Activated B cell treated with CpG ODN at 0.5 μM for 24 hours (primary cell): ENCODE results near the gene RNF166. TPM values are rescaled to one million over a fixed set of nuclear protein-coding genes. Genes with fewer than 3 reads are reported as not detected.

Source experiments
- ATAC-seq: fragments of 200-7000 bp; cut with Tn5 transposase; one replicate; pipeline ENCODE4 v1.10.0; 2021; ENCODE audit warnings: low read depth, mild to moderate bottlenecking, moderate library complexity
- CTCF ChIA-PET: fragments of 350-600 bp; sonication (Branson Sonifier 250); formaldehyde crosslinking; loops from one replicate; lab custom pipeline; 2021; ENCODE audit warnings: antibody characterized with exemption; lab: Charles Lee
- POLR2A ChIA-PET: fragments of 350-600 bp; sonication (Branson Sonifier 250); formaldehyde crosslinking; loops from one replicate; lab custom pipeline; 2021; ENCODE audit warnings: antibody characterized with exemption; lab: Charles Lee
- DNase-seq: peaks from one replicate; pipeline ENCODE4 v3.0.0; 2022
- H3K27ac Mint-ChIP-seq: one replicate; pipeline ENCODE4 v1.8.0; 2020; ENCODE audit warnings: mixed read lengths
- H3K27me3 Mint-ChIP-seq: one replicate; pipeline ENCODE4 v1.8.0; 2021; ENCODE audit warnings: mixed read lengths
- H3K36me3 Mint-ChIP-seq: one replicate; pipeline ENCODE4 v1.8.0; 2021; ENCODE audit warnings: low read depth, mixed read lengths
- H3K4me1 Mint-ChIP-seq: one replicate; pipeline ENCODE4 v1.8.0; 2021; ENCODE audit warnings: mixed read lengths
- H3K4me3 Mint-ChIP-seq: one replicate; pipeline ENCODE4 v1.8.0; 2020; ENCODE audit warnings: mild to moderate bottlenecking, mixed read lengths
- H3K9me3 Mint-ChIP-seq: one replicate; pipeline ENCODE4 v1.8.0; 2020; ENCODE audit warnings: mixed read lengths
- intact Hi-C: fragments of 100-400 bp; cut with micrococcal nuclease; formaldehyde crosslinking; loops from one replicate; pipeline ENCODE4 v1.15.1; 2024
- total RNA-seq: library from RNA; stranded (reverse); gene quantifications from 2 replicates; pipeline ENCODE4 v1.2.3, GENCODE V29; 2022
- TF ChIP-seq, protein P1 (sequence below): fragments of 200-600 bp; IDR thresholded peaks from one replicate; pipeline ENCODE4 v1.8.0; 2022; ENCODE audit warnings: antibody characterized with exemption, mild to moderate bottlenecking

The RNF166 gene
- total RNA-seq, 1 donor from 2014 or later, result 45.3 TPM

DNA sequence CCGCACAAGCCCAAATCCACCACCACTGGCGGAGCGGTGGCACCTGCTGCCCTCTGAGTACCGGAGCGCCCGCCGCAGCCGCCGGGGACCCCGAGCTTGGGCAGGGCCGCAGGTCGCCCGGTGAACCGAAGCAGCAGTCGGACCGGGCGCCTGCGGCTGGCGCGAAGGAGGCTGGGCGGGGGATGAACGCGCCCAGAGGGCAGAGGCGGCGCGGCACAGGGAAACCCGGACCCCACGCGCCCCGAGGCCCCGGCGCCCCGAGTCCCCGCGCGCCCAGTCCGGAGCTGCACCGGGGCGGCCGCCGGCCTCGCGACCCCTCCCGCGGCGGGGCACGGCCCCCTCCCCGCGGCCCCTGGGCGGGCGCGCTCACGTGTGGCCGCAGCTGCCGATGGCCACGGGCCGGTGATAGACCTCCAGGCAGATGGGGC, 393 bp downstream of the RNF166 start:
- H3K27me3 Mint-ChIP-seq, result no peaks in the 10 kb centered on the region
- peak overlapping the region; percentile 87 for H3K4me3 Mint-ChIP-seq
- peaks cover 57% of the 10 kb centered on the region for H3K4me1 Mint-ChIP-seq
- no peaks in the 10 kb centered on the region for H3K9me3 Mint-ChIP-seq
- peaks cover 4% of the 10 kb centered on the region for H3K36me3 Mint-ChIP-seq
- POLR2A ChIA-PET, result interaction anchor here (0.8 to 2.6 kb wide), 7 partner anchors 24 to 136 kb away, joined by 3 to 10 read pairs (median 5); partner anchors contain the start of genes APRT, MVD and ZC3H18
- no peak for DNase-seq
- ATAC-seq, result peak; percentile 2
- intact Hi-C loops, result loop anchor here (1.0 kb wide), 5 partner anchors 20 to 136 kb away; partner anchors contain the start of genes CYBA, SNAI3 and ZC3H18
- CTCF ChIA-PET, result no interaction called here
- peak overlapping the region; percentile 85 for H3K27ac Mint-ChIP-seq
- TF ChIP-seq, protein P1, sequence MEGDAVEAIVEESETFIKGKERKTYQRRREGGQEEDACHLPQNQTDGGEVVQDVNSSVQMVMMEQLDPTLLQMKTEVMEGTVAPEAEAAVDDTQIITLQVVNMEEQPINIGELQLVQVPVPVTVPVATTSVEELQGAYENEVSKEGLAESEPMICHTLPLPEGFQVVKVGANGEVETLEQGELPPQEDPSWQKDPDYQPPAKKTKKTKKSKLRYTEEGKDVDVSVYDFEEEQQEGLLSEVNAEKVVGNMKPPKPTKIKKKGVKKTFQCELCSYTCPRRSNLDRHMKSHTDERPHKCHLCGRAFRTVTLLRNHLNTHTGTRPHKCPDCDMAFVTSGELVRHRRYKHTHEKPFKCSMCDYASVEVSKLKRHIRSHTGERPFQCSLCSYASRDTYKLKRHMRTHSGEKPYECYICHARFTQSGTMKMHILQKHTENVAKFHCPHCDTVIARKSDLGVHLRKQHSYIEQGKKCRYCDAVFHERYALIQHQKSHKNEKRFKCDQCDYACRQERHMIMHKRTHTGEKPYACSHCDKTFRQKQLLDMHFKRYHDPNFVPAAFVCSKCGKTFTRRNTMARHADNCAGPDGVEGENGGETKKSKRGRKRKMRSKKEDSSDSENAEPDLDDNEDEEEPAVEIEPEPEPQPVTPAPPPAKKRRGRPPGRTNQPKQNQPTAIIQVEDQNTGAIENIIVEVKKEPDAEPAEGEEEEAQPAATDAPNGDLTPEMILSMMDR, result no peak

DNA sequence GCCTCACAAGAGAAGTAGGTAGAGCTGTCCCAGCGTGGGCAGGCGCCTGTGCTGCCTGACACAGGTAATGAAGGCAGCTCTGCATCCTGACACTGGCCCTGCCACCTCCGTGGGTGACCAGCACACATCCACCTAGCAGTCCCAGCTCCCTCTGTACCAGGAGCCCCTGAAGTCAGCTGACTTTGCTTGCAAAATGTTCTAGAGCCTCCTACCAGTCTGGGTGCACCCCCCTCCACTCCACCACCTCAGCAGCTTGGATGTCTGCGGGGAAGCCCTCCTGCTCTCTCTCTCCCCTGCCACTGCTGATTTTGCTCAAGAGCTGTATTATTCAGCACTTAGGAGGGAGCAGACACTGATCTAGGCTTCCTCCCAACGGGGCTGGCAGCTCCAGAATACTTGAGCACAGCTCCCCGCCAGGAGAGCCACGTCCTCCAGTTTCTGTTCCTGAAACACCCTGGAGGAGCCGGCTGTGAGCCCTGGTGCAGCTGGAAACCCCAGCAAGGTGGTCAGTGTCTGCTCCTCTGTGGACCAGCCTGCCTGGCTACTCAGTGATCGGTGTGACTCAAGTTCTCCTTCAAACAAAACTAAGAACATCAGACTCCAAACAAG, 1.0 kb downstream of the RNF166 start:
- Mint-ChIP-seq H3K36me3 (peaks cover 3% of the 10 kb centered on the region), H3K27me3 (no peaks in the 10 kb centered on the region), H3K4me1 (peaks cover 63% of the 10 kb centered on the region), H3K4me3 (peak overlapping the region; percentile 87), H3K27ac (peak overlapping the region; percentile 85), H3K9me3 (no peaks in the 10 kb centered on the region)
- ChIA-PET POLR2A (interaction anchor here (1.0 to 2.6 kb wide), 5 partner anchors 23 to 135 kb away, joined by 3 to 10 read pairs (median 5); partner anchors contain the start of genes APRT, MVD and ZC3H18), CTCF (interaction anchor here (0.8 kb wide), 1 partner anchor 24 kb away, joined by 3 read pairs; no protein-coding TSS in a partner anchor)
- intact Hi-C loops, result no loop called here
- ATAC-seq (no peak), DNase-seq (no peak)
- TF ChIP-seq, protein P1, result no peak

DNA sequence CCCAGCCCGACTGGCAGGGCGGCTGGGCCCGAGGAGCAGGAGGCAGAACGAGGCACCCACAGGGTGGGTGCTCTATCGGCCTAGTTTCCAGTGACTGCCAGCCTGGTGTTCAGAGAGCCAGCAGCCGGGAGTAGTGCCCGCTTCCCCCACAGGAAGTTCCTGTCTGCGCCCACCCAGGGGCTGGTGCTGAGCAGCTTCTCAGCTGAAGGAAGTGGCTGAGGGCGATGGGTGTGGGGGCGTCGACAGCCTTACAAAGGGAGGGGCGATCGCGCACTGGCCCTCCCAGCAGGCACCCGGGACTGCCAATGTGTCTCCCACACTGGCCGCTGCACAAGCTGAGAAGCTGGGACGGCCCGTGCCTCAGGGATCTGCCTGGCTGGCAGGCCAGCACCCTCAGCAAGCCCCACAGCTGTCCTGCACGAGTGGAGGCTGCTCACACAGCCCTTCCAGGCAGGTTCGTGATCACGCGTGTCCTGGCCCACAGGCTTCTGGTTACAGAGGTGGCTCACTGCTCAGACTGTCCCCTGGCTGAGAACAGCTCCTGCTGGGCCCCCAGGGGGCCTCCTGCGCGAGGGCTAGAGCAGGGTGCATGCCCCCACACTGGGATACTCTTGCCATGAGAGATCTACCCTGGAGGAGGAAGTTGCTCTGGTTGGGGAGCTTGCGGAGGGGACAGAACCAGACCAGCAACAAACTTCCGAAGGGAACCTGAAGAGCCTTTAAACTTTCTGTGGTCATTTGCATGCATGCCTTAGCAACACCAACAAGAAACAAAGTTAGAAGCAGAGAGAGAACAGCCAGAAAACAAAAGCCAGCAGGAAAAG, 2.5 kb downstream of the RNF166 start:
- H3K4me1 Mint-ChIP-seq, result peaks cover 72% of the 10 kb centered on the region
- no peaks in the 10 kb centered on the region for H3K27me3 Mint-ChIP-seq
- ChIA-PET CTCF (interaction anchor here (0.6 to 1.4 kb wide), 3 partner anchors 19 to 43 kb away, joined by 3 to 7 read pairs (median 3); no protein-coding TSS in a partner anchor), POLR2A (interaction anchor here (0.6 to 4.5 kb wide), 12 partner anchors 10 to 642 kb away, joined by 3 to 49 read pairs (median 4); partner anchors contain the start of genes APRT, CYBA, MVD and SNAI3)
- peak overlapping the region; percentile 86 for H3K27ac Mint-ChIP-seq
- no peak for DNase-seq
- TF ChIP-seq, protein P1, result no peak
- H3K36me3 Mint-ChIP-seq, result peaks cover 4% of the 10 kb centered on the region
- no peaks in the 10 kb centered on the region for H3K9me3 Mint-ChIP-seq
- ATAC-seq, result peak; percentile 20
- intact Hi-C loops, result loop anchor here (5.0 kb wide), 3 partner anchors 34 to 836 kb away; partner anchors contain the start of gene SLC7A5
- peak overlapping the region; percentile 87 for H3K4me3 Mint-ChIP-seq

DNA sequence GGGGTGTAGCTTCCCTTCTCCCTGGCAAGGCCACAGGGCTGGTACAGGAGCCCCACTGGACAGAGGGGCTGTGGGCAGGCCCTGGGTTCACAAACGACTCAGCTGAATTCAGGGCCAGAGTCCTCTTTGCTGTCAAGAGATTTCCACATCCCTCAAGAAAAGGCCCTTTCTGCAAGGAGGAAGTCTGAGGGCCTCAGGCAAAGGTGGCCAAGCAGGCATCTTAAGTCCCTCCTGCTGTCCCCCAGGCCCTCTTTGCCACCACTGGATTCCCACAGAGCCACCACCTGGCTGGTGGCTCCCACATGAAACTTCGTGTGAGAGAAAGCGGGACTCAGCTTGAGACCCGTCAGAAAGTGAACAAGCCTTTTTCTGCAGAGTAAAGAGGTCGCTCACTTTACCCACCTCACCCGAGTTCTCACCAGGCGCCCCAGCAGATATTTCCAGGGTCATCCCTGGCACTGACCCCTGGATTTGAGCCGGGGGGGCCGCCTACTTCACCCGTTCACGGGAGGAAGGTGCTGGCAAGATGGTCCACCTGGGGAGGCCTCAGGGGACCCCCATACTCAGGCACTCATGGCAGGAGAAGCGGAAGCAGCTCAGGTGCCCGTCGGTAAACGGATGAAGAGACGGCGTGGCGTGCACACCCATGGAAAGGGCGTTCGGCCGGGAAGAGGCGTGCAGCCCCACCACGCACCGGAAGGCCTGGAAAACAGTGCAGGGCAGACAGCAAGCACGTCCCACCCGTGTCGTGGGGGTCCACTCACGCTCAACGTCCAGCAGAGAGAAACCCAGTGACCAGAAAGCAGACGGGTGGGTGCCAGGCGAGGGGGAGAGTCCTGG, 3.6 kb downstream of the RNF166 start:
- CTCF ChIA-PET, result interaction anchor here (0.6 to 2.9 kb wide), 4 partner anchors 16 to 42 kb away, joined by 3 to 17 read pairs (median 5); partner anchors contain the start of gene SNAI3
- intact Hi-C loops, result loop anchor here (5.0 kb wide), 3 partner anchors 35 to 835 kb away; partner anchors contain the start of gene SLC7A5

More for the DNA sequence above, 3.6 kb downstream of the RNF166 start:
- Mint-ChIP-seq H3K27me3 (no peaks in the 10 kb centered on the region), H3K36me3 (peaks cover 13% of the 10 kb centered on the region), H3K27ac (peak overlapping the region; percentile 86), H3K4me3 (peak overlapping the region; percentile 87), H3K4me1 (peaks cover 79% of the 10 kb centered on the region), H3K9me3 (no peaks in the 10 kb centered on the region)
- POLR2A ChIA-PET, result interaction anchor here (0.8 to 4.5 kb wide), 10 partner anchors 10 to 132 kb away, joined by 3 to 49 read pairs (median 4); partner anchors contain the start of genes CYBA, MVD and ZC3H18
- ATAC-seq, result no peak
- no peak for DNase-seq
- TF ChIP-seq, protein P1, result no peak
